Activated CD4-positive, alpha-beta T cell treated with anti-CD3 and anti-CD28 coated beads, Interleukin-2, Interleukin-4, amounts not matched to agents 100 ng/mL and 50 ng/mL, durations not matched to agents 16 hours and 8 hours (primary cell): ENCODE data around the gene NEIL1.
"Not testable (repeated sequence)": the region's sequence is repeated elsewhere in the genome, so short reads cannot be mapped to it uniquely, and the experiment has no call there.

ENCODE experiments used
- DNase-seq: peaks from one replicate; pipeline ENCODE4 v3.0.0-alpha.2; 2020; ENCODE audit warnings: low spot score

NEIL1 gene

DNA sequence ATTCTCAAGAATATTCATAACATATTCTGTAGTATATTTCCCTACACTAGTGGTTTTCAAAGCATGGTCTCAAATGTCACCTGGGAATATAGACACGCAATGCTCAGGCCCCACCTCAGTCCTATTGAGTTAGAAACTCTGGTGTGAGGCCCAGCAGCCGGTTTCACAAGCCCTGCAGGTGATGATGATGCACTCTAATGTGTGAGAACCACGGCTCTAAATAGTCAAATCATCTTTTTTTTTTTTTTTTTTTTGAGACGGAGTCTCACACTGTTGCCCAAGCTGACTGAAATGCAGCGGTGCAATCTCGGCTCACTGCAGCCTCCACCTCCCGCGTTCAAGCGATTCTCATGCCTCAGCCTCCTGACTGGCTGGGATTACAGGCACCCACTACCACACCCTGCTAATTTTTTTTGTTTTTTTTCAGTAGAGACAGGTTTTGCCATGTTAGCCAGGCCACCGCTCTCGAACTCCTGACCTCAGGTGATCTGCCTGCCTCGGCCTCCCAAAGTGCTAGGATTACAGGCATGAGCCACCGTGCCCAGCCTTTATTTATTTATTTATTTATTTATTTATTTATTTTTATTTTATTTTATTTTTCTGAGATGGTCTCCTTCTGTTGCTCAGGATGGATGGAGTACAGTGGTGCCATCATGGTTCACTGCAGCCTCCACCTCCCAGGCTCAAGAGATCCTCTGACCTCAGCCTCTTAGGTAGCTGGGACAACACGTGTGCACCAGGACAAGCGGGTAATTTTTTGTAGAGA is 13.0 kb upstream of the NEIL1 start:
- DNase-seq: not testable (repeated sequence)

DNA sequence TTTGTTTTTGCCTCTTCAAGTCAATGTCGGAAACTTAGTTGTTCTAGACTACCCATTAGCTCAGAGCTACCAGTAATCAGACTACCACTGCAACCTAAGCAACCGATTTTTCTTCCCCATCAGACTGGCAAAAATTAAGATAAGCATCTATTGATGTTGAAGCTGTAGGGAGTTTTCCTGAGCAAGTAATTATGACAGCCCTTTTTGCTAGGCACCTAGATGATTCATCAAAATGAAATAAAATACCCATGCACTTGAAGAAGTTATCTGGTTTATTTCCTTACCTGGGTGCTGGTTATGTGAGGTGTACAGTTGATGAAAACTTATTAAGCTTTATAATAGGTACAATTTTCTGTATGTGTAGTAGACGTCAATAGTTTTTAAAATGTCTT is 11.5 kb upstream of the NEIL1 start:
- no peak for DNase-seq

DNA sequence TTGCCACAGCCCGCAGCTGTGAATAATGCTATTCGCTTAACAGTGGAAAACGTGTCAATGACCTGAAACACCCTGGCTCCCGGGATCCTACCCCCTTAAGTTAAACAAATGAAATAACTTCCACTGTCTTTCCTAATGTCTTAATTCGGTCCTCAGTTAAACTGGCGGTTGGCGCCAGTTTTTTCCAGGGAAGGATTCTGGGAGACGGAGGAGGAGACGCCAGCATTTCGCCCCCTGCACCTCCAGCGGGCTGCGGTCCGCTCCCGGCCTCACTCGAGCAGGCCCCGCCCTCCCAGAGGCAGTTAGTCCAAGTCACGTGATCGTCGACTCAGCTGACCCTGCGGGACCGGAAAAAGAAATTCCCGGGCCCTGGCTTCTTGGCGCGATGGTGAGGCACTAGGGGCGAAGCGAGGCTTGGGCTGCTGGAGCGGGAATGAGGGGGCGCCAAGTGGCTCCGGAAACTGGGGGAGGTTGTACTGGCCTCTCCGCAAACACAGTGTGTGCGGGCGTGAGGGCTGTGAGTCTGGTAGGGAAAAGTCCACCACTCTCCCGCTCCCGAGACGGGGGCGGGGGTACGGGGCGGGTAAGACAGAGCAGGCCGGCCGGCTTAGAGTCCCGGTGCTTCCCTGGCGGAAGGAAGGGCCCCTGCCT is 11.0 kb upstream of the NEIL1 start, which contains the start of gene COMMD4:
Gene COMMD4, plus strand, starts transcription at position 359 of the 651 bp plus-strand sequence. Its CDS starts 27 bp downstream, at position 386.
- peak; percentile 92 for DNase-seq

DNA sequence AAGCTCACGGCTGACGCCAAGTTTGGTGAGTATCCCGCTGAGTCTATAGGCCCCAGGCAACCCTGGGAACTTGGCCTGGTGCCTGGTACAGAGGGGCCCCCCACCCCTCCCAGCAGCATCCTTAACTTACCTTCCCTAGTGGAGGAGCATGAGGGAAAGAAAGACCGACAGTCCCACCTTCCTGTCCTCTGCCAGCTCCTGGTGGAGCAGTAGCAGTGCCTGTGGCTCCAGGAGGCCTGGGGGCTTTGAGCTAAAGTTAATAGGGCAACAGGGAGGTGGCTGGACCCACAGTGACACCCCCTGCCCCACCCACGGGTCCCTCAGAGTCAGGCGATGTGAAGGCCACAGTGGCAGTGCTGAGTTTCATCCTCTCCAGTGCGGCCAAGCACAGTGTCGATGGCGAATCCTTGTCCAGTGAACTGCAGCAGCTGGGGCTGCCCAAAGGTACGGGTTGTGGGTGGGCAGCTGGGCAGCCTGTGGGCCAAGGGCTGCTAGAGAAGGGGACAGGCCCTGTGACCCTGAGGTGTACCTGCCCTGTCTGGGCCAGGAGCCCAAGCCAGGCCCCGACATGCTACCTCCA is 8.1 kb upstream of the NEIL1 start:
- DNase-seq: no peak

DNA sequence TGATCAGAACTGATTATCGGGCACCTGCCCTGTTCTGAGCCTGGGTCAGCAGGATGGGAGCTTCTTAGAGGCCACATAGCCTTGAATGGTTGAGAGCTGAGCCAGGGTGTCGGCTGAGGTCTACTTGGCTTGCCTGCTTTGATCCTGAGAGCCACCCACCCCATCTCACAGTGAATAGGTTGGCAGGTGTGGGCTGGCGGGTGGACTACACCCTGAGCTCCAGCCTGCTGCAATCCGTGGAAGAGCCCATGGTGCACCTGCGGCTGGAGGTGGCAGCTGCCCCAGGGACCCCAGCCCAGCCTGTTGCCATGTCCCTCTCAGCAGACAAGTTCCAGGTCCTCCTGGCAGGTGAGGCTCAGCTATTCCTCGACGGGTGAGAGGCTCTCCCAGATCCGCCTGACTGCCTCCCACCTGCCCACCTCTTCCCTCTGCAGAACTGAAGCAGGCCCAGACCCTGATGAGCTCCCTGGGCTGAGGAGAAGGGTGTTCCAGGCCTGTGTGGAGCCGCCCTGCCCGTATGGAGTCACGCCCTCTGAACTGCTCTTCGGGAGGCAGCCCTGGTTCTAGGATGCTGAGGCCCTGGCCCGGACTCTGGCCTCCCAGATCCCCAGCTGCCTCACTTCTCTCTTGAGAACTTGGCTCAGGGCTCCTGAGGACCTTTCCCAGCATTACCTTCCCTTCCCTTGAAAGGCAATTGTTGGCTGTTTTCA is 7.2 kb upstream of the NEIL1 start:
- no peak for DNase-seq

DNA sequence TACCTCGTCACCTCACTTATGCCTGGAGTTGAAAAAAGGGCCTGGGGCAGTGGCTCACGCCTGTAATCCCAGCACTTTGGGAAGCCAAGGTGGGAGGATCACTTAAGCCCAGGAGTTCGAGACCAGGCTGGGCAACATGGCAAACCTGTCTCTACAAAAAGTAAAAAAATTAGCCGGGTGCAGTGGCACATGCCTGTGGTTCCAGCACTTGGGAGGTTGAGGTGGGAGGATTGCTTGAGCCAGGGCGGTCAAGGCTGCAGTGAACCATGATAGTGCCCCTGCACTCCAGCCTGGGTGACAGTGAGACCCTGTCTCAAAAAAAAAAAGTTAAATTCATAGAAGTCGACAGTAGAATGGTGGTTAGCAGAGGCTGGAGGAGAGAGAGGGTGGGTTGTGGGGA is 4.6 kb upstream of the NEIL1 start:
- no peak for DNase-seq

DNA sequence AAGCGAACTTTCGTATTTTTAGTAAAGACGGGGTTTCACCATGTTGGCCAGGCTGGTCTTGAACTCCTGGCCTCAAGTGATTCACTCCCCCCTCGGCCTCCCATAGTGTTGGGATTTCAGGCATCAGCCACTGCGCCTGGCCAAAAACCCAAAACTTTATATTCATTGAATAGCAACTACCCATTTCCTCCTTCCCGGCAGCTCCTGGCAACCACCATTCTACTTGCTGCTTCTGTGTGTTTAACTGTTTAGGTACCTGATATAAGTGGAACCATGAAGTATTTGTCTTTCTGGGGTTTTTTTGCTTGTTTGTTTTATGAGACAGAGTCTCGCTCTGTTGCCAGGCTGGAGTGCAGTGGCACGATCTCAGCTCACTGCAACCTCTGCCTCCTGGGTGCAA is 2.9 kb upstream of the NEIL1 start:
- not testable (repeated sequence) for DNase-seq

DNA sequence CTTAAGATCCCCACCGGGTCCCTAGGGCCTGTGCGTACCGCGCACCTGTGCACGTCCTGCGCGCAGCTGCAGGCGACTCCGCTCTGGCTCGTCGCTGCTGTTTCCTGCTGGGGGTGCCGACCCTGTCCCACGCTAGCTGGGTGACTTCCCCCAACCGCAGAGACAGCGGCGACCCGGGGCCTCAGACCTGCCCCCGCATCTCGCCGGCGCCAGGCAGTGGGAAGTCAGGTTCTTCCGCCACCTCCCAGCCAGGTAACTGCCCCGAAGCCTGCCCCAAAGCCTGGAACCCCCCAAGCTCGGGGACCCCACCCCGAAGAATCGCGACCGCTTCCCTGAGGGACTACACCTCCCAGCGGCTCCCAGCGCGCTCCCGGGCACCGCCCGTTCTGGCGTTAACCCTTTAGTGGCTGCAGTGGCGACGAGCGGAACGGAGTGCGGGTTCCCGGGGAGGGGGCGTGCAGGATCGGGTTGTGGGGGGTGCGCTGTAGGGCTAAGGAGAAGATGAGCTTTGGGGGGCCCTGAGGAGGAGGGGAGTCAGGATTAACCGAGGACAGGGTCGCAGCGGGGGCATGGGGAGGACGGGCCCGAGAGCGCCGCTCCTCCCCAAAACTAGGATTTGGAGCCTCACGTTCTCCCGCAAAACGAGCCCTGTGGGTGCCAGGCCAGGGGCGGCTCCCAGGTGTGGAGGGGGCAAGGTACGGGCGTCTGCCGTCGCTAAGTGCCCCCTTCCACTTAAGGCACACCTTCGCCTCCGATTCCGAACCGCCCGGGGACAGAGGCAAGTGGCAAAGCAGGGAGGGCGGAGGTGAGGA is 589 bp downstream of the NEIL1 start:
- DNase-seq: no peak

DNA sequence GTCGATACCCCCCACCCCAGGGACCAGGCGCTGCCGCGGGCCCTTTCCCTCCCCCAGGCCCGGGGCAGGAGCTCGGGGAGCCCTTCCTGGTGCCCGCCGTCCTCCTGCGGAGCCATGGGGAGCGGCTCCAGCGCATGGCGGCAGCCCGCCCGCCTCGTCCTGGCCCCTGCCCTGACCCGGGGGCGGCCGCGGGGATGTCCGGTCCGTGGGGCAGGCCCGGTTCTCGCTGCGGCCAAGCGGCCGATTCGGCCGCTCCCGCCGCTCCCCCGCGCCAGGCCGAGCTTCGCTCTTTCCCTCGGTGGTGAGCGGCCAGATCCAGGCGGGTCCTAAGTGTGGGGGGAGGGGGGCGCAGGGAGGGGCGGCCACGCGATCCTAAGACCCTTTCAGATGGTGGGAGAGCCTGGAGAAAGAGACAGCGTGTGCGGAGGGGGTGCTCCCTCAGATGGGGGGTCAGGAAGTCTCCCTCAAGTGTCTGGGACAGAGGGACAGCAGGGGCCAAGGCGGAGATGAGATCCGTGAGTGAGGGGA is 1.3 kb downstream of the NEIL1 start:
- DNase-seq: no peak

DNA sequence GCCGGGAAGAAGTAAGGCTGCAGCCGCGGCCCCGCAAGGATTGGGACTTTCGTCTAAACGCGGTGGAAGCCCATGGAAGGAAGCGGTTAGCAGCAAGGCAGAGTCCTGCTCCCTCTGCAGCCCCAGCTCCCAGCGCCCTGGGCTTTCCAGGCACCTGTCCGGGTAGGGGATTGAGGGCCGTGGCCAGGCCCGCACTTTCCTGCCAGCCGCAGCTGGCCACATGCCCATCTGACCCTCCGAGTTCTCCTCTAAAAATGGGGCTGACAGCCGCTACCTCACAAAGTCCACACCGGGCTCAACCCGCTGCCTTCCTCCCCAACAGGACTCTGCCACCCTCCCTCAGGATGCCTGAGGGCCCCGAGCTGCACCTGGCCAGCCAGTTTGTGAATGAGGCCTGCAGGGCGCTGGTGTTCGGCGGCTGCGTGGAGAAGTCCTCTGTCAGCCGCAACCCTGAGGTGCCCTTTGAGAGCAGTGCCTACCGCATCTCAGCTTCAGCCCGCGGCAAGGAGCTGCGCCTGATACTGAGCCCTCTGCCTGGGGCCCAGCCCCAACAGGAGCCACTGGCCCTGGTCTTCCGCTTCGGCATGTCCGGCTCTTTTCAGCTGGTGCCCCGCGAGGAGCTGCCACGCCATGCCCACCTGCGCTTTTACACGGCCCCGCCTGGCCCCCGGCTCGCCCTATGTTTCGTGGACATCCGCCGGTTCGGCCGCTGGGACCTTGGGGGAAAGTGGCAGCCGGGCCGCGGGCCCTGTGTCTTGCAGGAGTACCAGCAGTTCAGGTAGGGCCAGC is 1.9 kb downstream of the NEIL1 start:
- DNase-seq: no peak

DNA sequence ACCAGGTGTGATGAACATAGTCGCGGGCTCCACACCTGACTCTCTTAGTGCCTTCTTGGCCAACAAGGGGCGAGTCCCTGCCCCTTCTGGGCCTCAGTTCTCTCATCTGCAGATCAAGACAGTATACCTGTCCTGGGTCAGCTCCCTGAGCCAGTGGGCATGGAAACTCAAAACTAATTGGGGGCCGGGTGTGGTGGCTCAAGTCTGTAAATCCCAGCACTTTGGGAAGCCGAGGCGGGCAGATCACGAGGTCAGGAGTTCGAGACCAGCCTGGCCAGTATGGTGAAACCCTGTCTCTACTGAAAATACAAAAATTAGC is 2.5 kb downstream of the NEIL1 start:
- not testable (repeated sequence) for DNase-seq

DNA sequence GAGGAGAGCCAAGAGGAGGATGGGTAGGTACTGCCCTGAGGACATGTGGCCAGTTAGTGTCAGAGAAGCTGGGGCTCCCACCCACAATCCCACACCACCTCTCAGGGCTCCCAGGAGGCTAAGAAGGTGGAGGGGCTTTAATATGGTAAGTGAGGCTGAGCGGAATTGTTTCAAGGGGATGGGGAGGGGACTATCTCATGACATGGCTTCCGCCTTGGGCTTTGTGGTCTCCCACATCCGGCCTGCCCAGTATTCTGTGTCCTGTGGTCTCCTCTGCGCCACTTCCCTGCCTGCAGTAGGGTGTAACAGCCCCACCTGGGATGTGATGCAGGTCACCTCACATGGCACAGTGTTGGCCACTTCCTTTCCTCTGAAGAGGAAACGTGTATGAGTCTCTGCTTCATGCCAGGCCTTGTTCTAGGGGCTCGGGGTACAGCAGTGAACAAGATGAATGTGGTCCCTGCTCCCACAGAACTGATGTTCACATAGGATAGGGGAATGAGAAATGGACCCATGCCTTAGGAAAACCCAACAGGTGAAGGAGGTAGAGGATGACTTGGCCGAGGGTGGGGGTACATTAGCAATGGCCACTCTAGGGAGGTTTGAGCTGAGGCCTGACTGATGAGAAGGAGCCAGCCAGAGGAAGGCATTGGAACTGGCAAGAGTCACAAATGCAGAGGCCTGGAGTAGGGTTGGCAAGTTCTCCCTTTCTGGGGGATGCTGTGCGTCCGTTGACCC is 3.2 kb downstream of the NEIL1 start:
- DNase-seq: peak; percentile 86

DNA sequence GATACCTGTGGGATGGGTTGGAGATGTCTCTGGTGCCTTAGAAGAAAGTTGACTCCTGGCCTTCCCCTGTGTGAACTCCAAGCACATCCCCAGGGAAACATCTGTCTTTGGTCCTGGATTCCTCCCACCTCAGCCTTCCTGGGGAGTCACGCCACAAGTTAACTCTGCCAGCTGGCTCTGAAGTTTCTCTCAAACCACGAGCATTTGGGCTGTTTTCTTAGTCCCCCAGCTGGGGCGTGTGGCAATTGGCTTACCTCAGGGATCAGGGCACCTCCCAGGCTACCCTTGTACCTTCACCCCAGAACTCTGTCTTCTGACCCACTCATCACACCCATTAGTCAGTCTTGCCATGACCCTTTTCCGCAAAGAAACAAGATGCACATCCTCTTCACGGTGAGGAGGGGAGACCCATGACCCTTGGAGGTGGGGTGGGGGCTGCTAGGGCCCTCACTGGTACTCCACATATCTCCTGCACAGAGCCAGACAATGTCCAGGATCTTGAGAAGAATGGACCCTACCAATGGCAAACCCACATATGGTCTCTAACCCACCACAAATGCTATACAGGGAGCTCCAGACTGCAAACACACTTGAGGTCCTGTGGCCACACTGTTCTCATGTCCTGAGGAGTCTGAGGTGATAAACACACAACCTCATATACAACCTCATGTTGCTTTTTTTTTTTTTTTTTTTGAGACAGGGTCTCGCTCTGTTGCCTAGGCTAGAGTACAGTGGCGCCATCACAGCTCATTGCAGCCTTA is 3.9 kb downstream of the NEIL1 start:
- DNase-seq: no peak

DNA sequence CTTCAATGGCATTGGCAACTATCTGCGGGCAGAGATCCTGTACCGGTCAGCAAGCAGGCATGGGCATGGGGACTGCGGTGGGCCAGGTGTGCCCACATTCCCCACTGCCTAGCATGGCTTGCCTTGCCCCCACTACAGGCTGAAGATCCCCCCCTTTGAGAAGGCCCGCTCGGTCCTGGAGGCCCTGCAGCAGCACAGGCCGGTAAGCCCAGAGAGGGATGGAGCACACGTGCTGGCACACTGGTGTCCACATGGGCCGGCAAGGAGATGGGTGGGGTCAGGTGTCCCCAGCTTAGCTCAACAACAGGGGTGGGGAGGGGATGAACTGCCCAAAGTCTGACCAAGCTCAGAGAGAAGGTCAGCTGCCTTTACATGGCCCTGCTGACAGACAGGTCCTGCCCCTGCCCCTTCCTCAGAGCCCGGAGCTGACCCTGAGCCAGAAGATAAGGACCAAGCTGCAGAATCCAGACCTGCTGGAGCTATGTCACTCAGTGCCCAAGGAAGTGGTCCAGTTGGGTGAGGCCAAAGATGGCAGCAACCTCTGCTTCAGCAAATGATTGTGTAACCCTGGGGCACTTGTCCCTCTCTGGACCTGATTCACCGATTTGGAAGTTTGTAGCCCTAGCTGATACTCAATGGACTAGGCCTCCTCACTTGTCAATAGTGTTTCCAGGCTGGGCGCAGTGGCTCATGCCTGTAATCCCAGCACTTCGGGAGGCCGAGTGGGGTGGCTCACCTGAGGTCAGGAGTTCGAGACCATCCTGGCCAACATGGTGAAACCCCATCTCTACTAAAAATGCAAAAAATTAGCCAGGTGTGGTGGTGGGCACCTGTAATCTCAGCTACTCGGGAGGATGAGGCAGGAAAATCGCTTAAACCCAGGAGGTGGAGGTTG is 5.6 kb downstream of the NEIL1 start:
- no peak for DNase-seq

DNA sequence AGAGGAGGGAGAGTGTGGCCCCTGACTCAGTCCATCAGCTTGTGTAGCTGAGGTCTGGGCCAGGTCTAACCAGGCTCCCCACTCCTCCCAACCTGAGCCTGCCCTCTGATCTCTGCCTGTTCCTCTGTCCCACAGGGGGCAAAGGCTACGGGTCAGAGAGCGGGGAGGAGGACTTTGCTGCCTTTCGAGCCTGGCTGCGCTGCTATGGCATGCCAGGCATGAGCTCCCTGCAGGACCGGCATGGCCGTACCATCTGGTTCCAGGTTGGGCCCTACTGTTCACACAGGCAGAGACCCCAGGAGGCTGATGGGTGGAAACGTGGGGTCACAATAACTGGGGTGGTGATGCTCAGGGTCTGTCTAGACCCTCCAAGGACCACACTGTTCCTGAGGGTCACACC is 6.8 kb downstream of the NEIL1 start:
- no peak for DNase-seq

DNA sequence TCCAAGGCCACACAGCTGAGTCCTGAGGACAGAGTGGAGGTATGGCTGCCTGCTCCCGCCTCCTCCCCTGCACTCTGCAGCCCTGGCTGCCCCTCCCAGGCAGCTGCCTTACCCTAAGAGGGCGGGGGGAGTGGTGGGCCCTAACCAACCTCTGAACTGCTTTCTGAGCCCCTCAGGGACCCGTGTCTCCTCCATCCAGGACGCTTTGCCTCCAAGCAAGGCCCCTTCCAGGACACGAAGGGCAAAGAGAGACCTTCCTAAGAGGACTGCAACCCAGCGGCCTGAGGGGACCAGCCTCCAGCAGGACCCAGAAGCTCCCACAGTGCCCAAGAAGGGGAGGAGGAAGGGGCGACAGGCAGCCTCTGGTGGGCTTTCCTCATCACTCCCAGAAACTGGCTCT is 7.6 kb downstream of the NEIL1 start:
- DNase-seq: no peak

DNA sequence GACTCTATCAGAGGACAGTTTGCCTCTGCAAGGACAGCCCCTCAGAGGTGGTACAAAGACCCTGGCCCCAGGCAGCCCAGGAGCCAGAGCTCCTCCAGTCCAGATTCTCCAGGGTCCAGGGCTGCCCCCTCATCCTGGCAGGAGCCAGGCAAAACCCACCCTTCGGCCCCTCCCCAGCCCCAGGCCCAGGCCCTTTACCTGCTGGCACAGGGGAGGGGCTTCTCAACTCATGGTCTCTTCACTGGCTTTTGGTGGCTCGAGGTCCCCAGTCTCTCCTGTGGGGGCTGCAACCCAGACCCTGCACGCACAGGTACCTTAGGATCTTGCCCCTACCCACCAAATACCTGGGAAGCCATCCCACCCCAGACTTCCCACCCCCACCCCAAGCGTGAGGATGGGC is 8.5 kb downstream of the NEIL1 start:
- DNase-seq: no peak

DNA sequence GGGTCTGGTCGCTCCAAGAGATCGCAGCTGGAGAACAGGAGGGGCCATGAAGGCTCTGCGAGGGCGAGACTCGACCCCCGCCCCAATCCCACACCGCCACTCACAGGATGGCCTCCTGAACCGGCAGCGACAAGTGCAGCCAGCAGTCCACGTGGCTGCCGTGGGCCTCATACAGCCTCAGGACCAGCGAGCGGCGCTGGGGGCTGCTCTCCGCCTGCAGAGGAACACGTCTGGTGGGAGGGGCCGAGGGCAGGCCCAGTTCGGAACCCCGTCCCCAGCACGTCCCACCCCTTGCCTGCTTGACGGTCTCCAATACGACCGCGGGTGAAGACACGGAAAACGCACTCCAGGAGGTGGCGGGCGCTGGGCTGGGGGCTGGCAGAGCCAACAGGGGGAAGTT is 9.2 kb downstream of the NEIL1 start:
- DNase-seq: no peak
